Neural crest cell (in vitro differentiated cells): Measurements from ENCODE around the gene TTLL11. TPM values are rescaled to one million over a fixed set of nuclear protein-coding genes. Genes with fewer than 3 reads are reported as not detected.

Experiments
- DNase-seq: peaks from one replicate; pipeline ENCODE4 v3.0.0; 2021; ENCODE audit warnings: low read depth, mixed read lengths, low spot score
- H3K27ac Mint-ChIP-seq: one replicate; pipeline ENCODE4 v1.8.0; 2021; ENCODE audit warnings: mild to moderate bottlenecking, mixed read lengths; ENCODE audit not compliant: unreplicated experiment
- H3K27me3 Mint-ChIP-seq: 2 replicates; pipeline ENCODE4 v1.8.0; 2021; ENCODE audit warnings: low read depth, mild to moderate bottlenecking, mixed read lengths
- H3K36me3 Mint-ChIP-seq: 2 replicates; pipeline ENCODE4 v1.8.0; 2021; ENCODE audit warnings: low read depth, mild to moderate bottlenecking, mixed read lengths
- H3K4me1 Mint-ChIP-seq: 2 replicates; pipeline ENCODE4 v1.8.0; 2021; ENCODE audit warnings: mixed read lengths
- H3K4me3 Mint-ChIP-seq: one replicate; pipeline ENCODE4 v1.8.0; 2021; ENCODE audit warnings: mild to moderate bottlenecking, mixed read lengths
- H3K9me3 Mint-ChIP-seq: 2 replicates; pipeline ENCODE4 v1.8.0; 2021; ENCODE audit warnings: mixed read lengths
- total RNA-seq: library from RNA; stranded (reverse); gene quantifications from 2 replicates; pipeline ENCODE4 v1.2.1, GENCODE V29; 2021
- TF ChIP-seq, protein P1 (sequence below): fragments of 200-600 bp; sonication (generic); conservative IDR thresholded peaks from 2 replicates; pipeline ENCODE4 v1.5.0; 2021; ENCODE audit warnings: antibody characterized with exemption, mild to moderate bottlenecking

TTLL11 gene
- total RNA-seq, 1 donor from 2014 or later, result 9.1 TPM

DNA sequence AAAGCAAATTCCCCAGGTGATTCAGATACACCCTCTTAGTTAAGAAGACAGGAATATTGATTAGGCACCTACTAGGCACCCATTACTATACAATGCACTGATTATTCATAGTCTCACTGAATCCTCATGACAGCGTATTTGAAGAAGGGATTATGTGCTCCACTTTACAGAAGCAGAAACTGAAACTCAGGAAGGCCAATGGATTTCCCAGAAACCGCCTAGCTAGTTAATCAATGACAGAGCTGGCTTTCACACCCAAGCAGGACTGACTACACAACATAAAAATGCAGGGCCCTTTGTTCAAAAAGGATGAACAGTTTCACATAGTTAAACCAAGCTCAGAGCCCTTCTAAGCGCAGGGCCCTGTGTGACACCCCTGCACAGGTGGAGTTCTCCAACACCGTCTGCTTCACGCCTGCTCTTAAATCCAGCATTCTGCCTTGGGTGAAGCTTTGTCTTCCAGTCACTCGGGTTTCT is 117.3 kb downstream of the TTLL11 start:
- H3K4me3 Mint-ChIP-seq, result no peak overlapping the region
- peaks cover 2% of the 10 kb centered on the region for H3K9me3 Mint-ChIP-seq
- H3K27ac Mint-ChIP-seq, result no peak overlapping the region
- H3K4me1 Mint-ChIP-seq, result no peaks in the 10 kb centered on the region
- TF ChIP-seq, protein P1, sequence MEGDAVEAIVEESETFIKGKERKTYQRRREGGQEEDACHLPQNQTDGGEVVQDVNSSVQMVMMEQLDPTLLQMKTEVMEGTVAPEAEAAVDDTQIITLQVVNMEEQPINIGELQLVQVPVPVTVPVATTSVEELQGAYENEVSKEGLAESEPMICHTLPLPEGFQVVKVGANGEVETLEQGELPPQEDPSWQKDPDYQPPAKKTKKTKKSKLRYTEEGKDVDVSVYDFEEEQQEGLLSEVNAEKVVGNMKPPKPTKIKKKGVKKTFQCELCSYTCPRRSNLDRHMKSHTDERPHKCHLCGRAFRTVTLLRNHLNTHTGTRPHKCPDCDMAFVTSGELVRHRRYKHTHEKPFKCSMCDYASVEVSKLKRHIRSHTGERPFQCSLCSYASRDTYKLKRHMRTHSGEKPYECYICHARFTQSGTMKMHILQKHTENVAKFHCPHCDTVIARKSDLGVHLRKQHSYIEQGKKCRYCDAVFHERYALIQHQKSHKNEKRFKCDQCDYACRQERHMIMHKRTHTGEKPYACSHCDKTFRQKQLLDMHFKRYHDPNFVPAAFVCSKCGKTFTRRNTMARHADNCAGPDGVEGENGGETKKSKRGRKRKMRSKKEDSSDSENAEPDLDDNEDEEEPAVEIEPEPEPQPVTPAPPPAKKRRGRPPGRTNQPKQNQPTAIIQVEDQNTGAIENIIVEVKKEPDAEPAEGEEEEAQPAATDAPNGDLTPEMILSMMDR, result no peak
- H3K36me3 Mint-ChIP-seq, result peaks cover 6% of the 10 kb centered on the region
- DNase-seq, result no peak
- no peaks in the 10 kb centered on the region for H3K27me3 Mint-ChIP-seq

DNA sequence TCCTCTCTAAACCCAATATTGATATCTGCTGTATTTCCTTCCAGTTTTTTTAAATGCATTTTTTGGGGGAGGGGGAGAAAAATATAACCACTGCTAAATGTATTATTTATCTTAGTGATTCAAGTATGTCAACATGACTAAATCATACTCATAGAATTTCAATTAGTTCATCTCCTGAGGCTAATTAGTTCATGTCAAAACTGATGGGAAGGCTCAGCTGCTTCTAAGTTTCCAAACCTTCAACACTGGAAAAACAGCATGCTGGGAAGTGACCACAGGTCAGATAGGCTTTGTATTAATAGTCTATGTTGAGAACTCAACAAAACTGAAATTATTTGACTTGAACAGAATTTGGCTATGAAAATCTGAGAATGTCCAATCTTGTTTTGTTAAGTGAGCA is 118.7 kb downstream of the TTLL11 start:
- peaks cover 3% of the 10 kb centered on the region for H3K9me3 Mint-ChIP-seq
- H3K36me3 Mint-ChIP-seq, result peaks cover 11% of the 10 kb centered on the region
- no peak overlapping the region for H3K4me3 Mint-ChIP-seq
- DNase-seq, result no peak
- no peak overlapping the region for H3K27ac Mint-ChIP-seq
- TF ChIP-seq, protein P1, result no peak
- H3K4me1 Mint-ChIP-seq, result no peaks in the 10 kb centered on the region
- H3K27me3 Mint-ChIP-seq, result no peaks in the 10 kb centered on the region

DNA sequence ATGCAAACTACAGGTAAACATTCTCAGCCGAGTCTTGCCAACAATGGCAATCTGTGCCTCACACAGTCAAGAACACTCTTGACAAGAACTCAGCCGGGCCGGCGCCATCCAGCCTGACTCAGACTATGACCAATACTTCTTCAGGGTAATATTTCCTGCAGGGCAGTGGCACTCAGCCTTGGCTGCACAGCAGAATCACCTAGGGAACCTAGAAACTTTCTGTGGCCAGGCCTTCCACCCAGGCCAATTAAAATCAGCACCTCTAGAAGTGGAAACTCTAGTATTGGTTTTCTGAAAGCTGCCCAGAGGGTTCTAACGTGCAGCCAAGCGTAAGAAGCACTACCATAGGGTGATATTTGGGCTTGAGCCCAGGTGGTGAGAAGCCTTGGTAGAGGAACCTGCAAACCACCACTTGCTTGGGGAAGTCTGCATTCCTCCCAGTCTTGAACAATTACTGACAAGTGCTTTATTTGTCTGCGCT is 120.6 kb downstream of the TTLL11 start:
- Mint-ChIP-seq H3K27me3 (no peaks in the 10 kb centered on the region), H3K4me1 (no peaks in the 10 kb centered on the region), H3K4me3 (no peak overlapping the region), H3K9me3 (peaks cover 3% of the 10 kb centered on the region), H3K27ac (no peak overlapping the region), H3K36me3 (peaks cover 11% of the 10 kb centered on the region)
- no peak for DNase-seq
- TF ChIP-seq, protein P1, result no peak

DNA sequence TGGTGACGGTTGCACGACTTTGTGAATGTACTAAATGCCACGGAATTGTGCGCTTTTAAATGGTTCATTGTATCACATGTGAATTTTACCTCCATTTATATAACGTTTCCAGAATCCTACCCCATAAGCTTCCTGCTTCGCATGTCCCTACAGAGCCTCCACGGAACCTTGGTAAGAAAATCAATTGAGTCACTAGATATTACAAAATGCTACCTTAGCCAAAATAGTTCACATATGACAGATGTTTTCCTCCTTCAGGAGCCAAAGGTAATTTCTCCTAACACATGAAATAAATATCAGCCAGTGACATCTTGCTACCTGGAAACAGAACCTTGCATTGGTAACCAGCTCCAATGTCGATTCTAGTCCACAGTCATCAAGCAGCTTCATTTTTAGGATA is 125.1 kb downstream of the TTLL11 start:
- Mint-ChIP-seq H3K27ac (no peak overlapping the region), H3K4me1 (no peaks in the 10 kb centered on the region), H3K4me3 (no peak overlapping the region), H3K36me3 (peaks cover 13% of the 10 kb centered on the region), H3K27me3 (no peaks in the 10 kb centered on the region), H3K9me3 (peaks cover 5% of the 10 kb centered on the region)
- DNase-seq, result no peak
- TF ChIP-seq, protein P1, result no peak

DNA sequence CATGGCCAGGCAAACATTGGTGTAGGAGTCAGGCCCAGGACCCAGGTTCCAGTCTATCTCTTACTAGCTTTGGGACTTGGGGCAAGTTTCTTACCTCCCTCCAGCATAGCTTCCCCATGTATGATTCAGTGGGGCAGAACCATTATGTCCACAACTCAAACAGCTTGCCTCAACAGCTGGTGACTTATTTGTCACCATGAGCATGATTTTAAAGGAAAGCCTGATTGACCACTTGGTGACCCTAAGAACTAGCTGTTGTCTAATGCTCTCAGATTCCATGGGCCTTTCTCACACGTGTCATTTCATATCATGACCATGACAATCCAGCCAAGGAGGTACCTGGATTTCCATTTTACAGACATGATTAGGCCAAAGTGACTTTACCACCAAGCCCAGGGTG is 126.4 kb downstream of the TTLL11 start:
- no peaks in the 10 kb centered on the region for H3K4me1 Mint-ChIP-seq
- H3K27me3 Mint-ChIP-seq, result no peaks in the 10 kb centered on the region
- H3K4me3 Mint-ChIP-seq, result no peak overlapping the region
- TF ChIP-seq, protein P1, result no peak
- no peak overlapping the region for H3K27ac Mint-ChIP-seq
- peaks cover 5% of the 10 kb centered on the region for H3K9me3 Mint-ChIP-seq
- H3K36me3 Mint-ChIP-seq, result peaks cover 10% of the 10 kb centered on the region
- no peak for DNase-seq
